GM19438 (cell line): ENCODE measurements around the gene ENTHD1.
"Not testable (repeated sequence)": the region's sequence is repeated elsewhere in the genome, so short reads cannot be mapped to it uniquely, and the experiment has no call there.

Source experiments
- ATAC-seq: cut with Tn5 transposase; IDR thresholded peaks from one replicate; pipeline ENCODE4 v1.9.1; 2021; ENCODE audit warnings: low read depth; ENCODE audit not compliant: unreplicated experiment

Gene ENTHD1

DNA sequence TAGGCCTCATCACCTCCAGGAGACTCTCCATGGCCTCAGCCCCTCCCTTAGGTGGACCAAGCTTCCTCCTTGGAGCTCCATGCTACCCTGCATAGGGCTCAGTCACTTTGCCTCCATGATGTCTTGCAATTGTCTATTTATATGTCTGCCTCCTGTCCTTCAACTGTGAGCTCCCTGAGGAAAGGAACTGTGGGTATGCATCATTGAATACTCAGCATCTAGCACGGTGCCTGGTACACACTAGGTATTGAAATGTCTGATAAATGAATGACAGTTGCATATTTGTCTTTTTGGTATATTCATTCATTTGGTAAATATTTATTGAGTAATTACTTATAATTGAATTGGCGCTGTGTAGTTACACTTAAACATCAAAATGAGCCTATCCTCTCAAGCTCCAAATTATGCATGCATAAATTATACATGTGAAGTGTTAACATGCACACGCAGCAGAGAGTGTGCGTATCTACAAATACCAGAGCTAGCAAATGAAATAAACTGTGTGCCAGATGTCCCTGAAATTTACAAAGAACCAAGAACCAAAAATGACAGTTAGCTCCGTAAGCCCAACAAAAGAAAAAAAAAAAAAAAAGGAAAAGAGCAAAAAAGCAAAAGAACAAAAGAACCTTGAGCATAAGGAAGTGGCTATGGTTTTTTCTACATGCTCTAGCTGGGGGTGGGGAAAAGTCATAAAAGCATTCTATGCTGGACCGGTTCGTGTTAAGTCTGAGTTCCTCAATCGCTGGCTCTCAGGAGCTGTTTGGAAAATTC, 32.5 kb upstream of the ENTHD1 start:
- ATAC-seq: no peak

DNA sequence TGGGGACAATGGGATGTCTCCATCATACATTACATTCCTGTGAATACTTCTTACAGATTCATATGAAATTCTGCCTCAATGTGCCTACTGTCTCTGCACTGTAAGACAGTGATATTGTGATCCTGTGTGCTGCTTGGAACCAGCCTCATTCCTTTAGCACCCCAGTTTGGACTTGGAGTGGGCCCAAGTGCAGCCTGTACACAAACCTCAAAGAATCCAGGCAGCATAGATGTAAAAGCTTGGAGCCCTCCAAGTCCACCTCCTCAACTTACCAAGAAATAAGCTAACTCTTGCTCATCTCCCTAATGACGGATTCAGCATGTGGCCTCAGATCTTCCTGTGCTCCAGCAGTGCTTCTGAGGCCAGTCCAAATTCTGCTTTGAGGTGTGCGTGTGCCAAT, 31.7 kb upstream of the ENTHD1 start:
- ATAC-seq: no peak

DNA sequence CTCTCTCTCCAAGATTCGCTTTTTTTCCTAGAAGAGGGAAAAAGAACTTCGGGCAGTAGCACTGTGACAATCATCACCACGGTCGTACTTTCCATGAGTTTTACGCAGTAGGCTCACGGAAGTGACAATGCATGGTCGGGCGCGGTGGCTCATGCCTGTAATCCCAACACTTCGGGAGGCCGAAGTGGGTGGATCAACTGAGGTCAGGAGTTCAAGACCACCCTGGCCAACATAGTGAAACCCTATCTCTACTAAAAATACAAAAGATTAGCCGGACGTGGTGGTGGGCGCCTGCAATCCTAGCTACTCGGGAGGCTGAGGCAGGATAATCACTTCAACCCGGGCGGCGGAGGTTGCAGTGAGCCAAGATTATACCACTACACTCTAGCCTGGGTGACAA, 30.7 kb upstream of the ENTHD1 start:
- no peak for ATAC-seq

DNA sequence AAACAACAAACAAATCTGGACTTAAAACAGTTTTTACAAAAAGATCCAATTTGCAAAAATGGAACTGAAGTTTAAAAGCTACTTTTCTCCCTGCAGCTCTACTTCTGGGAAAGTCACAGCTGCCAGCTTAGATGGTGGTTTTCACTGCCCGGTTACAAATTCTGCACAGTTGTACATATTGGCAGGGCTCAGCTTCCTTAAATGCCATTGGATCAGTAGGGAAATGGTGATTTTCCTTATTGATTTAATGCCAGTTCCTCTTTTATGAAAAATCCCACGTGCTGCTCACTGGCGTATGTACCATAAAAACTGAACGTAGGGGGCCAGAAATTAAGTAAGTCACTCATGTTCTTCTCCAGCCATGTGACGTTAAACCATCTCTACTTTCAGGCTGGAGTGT, 30.1 kb upstream of the ENTHD1 start:
- no peak for ATAC-seq

DNA sequence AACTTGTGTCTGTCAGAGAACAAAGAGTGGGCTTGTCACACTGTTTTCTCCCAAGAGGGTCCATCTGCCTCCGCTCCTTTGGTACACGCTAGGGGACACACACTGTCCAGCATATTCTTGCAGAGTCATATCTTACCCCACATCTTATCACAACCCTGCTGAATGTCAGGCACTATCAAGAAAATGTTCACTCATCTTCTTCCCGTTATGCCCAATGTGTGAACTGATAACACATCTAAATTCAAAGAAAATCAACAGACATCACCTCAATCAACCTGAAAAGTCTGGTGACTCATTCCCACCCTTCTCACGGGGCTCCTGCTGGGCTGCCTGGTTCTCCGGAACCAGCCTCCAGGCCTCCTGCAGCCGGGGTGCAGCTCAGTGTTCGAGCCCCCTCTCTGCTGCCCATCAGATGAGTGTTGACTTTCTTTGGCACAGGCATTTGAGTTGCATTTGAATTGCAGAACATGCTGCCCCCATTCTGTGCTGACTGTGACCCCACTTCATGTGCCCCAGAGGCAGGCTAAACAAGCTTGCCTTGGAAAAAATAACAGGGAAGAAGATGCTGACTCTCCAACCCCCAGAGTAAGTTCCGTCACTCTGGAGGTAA, 26.7 kb upstream of the ENTHD1 start:
- no peak for ATAC-seq

DNA sequence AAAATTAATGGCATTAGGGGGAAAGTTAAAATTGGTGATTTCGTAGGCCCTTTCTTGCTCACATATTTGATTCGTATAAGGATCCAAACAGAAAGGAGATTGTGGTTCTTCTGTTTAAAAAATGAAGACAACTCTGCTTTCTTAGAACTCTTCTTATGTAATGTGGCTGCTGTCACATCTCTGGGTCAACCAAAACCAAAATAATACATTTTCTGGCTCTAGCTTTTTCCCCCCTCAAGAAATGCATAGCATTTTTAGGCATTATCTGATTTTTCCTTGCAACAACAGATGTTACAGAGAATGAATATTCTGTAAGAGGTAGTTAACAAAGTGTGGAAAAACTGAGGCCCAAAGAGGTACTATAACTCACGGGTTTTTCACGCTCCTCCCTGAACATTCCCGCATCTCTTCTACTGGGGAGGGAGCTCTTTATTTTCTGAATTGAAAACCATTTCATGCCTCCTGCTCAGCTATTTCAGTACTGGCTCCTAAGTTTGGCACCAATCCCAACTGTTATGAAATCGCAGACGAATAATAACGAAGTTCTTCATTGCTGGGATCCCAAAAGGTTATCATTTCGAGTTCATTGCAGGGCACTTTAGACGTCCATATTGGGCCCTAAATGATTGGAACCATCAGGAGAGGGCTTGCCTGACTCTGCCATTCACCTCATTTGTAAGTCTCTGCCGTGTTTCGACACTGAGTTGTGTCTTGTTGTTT, 24.4 kb upstream of the ENTHD1 start:
- no peak for ATAC-seq

DNA sequence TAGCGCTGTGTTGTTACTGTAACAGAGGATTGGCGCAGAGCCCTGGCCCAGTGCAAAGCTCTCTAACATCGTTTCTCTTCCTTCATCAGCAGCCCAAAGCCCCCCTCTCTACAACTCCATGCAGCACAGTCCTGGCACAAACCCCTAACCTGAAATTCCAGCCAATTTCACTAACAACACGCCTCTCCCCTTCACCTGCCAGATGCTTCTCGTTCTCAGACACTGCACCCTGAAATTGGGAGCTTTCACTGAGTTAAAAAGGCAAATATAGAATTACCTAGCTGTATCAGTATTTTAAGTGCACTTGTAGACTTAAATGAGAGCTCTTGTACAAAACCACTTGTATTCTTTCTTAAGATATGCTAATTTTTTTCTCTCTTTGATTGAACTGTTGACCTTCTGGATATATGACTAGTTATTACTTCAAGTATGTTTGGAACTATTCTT, 23.7 kb upstream of the ENTHD1 start:
- ATAC-seq: no peak

DNA sequence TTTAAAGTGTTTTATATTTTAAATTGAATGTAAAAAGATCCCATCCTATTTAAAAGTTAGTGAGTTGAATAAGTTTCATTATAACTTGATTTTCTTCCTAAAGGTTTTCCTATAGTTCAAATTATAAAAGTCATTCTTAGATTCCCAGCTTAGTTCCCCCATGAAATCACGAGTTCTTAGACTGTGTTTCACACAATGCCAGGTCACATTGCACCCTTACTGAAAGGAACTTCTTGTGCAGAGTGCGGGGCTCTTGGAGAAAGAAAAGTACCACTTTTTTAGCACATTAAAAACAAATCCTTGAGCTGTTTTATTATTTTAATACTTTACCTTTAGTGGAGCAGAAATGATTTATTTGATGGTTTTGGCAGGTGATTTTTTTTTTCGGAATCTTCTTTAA, 22.9 kb upstream of the ENTHD1 start:
- ATAC-seq: no peak

DNA sequence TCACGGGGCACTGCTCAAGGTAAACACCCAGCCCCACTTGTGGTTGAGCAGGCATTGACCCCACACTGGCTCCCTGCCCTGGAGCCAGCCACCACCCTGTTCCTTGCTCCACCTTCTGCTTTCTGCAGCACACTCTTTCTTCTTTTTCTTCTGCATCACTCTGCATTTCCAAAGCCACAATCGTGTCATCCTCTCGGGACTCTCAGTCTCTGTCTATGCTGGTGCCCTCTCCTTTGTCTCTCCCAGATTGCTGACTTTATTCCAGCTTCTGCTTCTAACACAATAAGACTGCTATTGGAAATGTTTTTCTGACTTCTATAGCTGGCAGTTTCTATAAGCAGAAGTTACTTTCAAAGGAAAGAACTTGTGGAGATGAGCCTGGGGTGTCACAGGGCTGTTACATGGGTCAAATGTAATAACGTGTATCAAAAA, 21.8 kb upstream of the ENTHD1 start:
- no peak for ATAC-seq

DNA sequence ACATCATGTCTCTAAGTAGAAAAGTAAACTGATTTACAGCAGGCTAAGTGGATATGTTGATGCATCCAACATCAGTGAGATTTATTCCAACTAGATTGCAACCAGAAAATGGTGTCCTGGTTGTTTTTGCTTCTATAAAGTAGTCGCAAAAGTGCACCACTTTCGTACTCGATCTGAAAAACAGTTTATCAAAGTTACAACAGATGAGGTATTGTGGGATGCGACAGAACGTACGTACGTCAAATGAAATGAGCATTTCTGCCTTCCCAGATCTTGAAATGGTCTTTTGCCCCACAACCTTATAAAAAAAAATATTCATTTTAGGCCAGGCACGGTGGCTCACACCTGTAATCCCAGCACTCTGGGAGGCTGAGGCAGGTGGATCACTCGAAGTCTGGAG, 21.0 kb upstream of the ENTHD1 start:
- ATAC-seq: no peak

DNA sequence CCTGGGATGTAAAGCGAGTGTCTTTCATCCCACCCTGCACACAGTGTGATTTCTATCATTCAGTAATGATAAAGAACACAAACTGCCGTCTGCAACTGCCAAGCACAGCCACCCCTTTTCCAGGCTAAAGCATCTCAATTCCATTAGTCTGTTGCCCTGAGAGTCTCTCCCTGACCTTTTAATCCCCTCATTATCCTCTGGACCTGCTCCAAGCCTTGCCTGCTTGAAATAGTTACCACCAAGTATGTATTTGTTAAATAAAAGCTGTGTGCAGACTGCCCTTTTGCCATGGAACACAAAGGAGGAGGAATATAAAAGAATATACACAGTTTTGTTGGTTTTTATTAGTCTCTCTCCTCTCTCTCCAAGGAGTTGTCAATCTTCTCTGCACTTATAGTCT, 20.3 kb upstream of the ENTHD1 start:
- ATAC-seq: no peak

DNA sequence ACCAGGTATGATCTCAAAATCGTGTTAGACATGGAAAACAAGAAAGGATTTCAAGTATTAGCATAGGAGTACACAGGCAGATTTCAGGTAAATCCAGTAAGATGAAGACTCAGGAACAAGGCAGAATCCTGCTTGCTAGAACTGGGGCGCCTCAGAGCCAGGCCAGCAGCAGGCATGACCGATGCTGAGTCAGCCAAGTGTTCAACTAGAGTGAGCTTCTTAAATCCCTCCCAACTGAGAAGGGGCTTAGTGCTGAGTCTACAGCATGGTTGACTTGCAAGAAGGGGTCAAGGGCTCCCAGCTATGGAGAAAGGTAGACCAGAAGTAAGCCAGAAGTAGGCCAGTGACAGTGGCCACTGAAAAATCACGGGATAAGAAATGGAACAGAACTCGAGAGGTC, 19.8 kb upstream of the ENTHD1 start:
- no peak for ATAC-seq

DNA sequence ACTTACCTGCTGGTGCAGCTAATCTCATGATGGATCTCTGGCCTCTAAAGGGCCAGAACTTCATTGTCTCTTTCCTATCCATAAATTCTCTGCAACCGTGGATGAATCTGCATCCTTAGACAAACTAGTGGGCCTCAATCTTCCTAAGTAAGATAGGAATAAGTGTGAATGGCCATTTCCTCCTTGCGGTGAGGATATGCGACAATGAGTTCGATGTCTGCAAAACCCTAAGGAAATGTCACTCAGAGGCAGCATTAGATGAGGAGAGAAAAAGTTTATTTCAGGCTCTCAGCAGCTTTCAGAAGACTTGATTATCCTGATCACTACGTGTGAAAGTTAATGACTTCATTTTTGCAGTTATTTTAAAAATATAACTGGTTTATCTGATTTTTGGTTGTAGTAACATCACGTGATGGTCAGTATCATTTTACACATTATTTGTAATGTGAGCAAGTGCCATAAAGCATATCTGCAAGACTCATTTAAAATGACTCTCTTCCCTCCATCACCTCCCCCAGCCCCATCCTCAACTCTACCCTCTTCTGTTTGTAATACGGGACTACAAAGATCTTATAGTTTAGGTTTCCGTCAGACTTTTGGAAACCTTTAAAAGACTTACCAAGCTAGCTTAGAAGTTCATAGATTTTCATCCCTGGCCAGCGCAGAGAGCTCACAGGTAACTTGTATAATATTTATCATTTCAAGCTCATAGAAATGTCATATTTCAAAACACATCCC, 17.5 kb upstream of the ENTHD1 start:
- ATAC-seq: no peak

DNA sequence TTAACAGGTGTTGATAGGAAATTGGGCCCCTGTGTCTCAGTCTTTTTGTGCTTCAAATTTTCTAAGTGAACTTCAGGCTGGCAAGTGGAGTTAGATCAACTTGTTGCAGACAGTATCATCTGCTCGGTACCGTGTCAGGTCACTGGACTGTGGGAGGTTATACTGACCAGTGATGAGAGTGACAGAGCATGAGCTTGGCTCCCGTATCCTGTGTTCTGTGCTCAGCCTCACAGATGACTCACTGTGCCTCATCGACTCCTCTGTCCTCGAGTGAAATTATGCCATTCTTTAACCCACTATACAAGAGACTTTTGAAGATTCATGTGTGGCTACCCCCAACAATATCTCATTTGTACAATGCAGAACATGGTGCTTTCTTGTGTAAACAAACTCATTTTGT, 15.2 kb upstream of the ENTHD1 start:
- no peak for ATAC-seq

DNA sequence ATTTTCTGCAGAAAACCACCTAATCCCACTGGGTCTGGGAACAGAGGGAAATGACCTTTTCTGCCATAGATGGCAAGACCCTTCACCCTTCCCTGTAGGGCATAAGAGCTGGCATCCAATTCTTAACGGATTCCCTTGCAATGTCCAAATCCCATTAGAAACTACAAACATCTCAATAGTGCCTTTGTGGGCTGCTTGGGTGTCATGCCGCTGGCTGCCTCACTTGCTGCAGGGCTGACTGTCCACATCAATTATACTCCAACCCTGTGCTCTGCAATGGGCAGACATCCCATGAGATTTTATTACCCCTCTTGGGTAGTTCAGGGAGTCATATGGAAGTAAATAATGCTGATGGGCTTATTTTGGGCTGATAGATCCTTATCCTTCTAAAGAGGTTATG, 14.6 kb upstream of the ENTHD1 start:
- no peak for ATAC-seq

DNA sequence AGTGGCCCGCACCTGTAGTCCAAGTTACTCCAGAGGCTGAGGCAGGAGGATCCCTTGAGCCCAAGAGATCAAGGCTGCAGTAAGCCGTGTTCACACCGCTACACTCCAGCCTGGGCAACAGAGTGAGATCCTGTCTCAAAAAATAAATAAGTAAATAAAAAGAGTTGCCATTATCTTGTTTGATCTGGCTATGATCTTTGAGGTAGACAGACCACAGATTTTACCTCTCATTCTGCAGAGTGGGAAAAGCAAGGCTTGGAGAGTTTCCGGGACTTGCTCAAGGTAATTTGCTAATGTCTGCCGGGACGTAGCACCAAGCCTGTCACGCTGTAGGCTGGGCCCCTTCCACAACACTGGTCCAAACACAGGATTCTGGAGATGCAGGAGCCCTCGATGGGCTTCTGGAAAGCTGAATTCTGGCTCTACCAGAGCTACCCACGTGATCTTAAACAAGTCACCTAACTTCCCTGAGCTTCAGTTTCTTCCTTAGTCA, 14.1 kb upstream of the ENTHD1 start:
- ATAC-seq: no peak

DNA sequence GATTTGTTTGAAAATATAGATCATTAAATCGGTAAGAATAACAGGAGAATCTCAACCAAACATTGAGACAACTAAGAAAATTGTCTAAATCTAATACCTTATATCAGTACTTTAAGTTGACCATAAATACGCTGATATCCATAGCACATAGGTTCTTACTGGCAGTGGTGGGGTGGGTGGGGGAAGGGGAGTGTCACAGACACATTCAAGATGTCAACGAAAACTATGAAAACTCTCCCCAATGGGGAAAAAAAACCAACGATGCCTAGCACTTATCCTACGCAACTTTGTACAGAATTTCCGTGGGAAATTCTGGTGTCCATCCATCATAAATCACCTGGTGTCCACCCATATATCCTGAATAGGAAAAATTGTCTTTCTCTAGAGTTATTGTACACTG, 13.5 kb upstream of the ENTHD1 start:
- ATAC-seq: no peak

DNA sequence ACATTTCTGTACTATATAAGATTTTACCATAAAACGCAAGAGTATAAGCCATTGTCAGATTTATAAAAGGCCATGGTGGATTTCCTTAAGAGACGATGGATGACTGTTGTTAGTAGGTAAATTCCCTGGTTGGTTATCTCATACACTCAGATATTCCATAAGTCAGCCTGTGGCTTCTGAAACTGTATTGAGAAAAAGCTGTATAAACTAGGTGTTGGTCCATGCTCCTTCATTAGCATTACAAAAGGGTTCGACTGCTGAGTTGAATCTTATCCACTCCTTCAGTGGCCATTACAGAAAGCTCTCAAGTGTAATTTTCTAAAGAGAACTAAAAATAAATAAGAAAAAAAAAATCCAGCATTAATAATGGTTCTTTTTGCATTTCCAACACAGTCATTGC, 12.6 kb upstream of the ENTHD1 start:
- ATAC-seq: no peak

DNA sequence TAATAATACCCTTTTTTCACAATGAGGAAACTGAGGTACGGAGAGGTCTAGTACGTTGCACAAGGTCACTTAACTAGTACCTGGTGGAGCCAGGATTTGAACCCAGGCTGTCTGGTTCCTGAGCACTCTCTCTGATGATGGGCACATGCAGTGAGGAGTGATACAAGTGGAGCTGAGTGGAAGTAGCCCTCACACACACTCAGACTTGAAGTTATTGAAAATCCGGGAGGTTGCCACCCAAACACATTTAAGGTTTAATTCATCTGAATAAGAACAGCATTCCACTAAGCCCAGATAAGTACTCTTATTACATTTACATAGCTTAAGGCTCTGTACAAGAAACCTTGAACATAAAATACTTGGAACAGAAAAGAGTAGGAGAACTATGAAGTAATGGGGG, 12.1 kb upstream of the ENTHD1 start:
- ATAC-seq: no peak

DNA sequence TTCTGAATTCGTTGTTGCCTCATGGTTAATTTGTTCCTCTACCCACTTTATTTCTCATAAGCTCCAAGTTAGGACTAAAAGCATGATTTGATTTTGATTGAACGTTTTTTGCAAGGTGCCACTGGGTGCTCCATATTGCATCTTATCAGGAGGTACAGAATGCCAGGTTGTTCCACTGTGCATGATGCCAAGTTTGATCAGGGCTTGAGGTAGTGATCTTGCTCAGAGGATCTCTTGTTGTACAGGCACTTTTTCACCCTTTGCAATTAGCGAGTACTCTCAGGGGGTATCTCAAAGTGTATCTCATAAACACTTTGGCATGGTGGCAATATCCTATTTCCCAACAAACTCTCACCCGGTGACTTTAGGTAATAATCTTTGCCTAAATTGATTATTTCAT, 11.3 kb upstream of the ENTHD1 start:
- no peak for ATAC-seq

DNA sequence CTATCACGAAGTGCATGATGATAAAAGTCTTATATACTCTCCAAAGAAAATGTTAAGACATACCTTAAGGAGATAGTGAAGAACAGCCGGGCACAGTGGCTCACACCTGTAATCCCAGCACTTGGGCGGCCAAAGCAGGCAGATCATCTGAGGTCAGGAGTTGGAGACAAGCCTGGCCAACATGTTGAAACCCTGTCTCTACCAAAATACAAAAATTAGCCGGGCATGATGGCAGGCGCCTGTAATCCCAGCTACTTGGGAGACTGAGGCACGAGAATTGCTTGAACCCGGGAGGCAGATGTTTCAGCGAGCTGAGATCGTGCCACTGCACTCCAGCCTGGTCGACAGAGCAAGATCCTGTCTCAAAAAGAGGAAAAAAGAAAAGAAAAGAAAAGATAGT, 10.5 kb upstream of the ENTHD1 start:
- ATAC-seq: not testable (repeated sequence)
